Activated CD8-positive, alpha-beta memory T cell treated with anti-CD3 and anti-CD28 coated beads for 48 hours (primary cell): Measurements from ENCODE around the gene ITGAL.
"Not testable (repeated sequence)": the region's sequence is repeated elsewhere in the genome, so short reads cannot be mapped to it uniquely, and the experiment has no call there.

Experiments
- DNase-seq, 3 experiments: peaks; one replicate each; pipeline ENCODE4 v3.0.0-alpha.2; 2020; ENCODE audit warnings: low read depth in 2 of 3, low spot score in 2 of 3

The ITGAL gene

DNA sequence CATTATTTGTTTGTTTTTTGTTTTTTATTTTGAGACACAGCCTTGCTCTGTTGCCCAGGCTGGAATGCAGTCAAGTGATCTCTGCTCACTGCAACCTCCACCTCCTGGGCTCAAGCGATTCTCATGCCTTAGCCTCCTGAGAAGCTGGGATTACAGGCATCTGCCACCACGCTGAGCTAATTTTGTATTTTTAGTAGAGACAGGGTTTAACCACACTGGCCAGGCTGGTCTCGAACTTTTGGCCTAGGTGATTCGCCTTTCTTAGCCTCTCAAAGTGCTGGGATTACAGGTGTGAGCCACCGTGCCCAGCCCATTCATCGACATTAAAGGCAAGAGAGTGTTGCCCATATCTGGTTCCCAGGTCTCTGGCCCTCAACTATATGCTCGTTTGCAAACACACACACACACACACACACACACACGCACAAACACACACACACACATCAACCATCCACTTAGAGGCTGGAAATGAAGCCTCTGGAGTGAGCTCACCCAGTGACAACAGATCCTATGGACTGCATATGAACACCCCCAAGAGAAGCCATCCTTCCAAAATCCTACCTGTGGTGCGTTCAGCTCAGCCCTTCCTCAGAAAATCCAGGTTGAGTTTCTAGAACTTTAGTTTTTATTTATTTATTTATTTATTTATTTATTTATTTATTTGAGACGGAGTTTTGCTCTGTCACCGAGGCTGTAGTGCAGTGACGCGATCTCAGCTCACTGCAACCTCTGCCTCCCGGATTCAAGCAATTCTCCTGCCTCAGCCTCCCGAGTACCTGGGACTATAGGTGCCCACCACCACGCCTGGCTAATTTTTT lies 14.6 kb upstream of the ITGAL start:
- no peak for DNase-seq

DNA sequence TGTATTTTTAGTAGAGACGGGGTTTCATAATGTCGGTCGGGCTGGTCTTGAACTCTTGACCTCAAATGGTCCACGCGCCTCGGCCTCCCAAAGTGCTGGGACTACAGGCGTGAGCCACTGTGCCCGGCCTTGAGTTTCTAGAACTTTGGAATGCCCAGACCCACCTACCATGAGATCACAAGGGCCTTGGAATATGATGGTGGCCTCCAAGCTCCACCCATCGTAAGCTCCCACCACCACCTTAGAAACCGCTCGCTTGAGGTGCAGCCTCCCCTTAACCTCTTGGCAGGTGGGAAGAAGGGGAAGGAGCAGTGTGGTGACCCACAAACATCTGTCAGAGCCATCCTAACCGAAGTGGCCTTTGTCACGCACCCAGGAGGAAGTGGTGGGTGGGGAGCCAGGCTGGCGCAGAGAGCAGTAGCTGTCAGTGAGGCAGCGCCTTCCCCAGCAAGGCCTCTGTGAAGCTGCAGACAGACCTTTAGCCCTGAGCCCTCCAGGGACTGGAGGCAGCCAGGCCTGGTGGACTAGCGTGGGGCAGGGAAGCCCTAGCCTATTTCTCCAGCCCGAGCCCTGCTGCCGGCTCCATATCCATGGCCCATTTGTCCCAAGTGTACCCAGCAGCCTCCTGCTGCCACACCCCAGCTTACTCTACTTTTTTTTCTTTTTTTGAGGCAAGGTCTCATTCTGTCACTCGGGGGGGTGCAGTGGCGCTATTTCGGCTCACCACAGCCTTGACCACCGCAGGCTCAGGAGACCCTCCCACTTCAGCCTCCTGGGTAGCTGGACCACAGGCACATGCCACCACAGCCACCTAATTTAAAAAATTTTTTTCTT lies 13.8 kb upstream of the ITGAL start:
- peak; percentile 69 to 80 (median 79) for DNase-seq

DNA sequence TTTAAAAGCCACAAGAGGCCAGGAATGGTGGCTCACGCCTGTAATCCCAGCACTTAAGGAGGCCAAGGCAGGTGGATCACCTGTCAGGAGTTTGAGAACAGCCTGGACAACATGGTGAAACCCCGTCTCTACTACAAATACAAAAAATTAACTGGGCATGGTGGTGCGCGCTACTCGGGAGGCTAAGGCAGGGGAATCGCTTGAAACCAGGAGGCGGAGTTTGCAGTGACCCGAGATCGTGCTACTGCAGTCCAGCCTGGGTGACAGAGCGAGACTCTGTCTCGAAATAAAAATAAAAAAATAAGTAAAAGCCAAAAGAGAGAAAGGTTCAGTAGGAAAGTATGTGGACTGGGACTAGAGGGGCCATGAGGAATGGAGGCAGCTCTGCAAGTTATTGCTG lies 13.1 kb upstream of the ITGAL start:
- DNase-seq = no peak

DNA sequence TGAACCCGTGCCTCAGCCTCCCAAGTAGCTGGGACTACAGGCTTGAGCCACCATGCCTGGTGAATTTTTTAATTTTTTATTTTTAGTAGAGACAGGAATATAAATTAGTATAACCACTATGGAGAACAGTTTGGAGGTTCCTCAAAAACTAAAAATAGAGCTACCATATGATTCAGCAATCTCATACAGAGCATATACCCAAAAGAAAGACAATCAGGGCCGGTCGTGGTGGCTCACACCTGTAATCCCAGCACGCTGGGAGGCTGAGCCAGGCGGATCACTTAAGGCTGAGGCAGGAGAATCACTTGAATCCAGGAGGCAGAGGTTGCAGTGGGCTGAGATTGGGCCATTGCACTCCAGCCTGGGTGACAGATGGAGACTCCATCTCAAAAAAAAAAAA lies 11.1 kb upstream of the ITGAL start:
- not testable (repeated sequence) for DNase-seq

DNA sequence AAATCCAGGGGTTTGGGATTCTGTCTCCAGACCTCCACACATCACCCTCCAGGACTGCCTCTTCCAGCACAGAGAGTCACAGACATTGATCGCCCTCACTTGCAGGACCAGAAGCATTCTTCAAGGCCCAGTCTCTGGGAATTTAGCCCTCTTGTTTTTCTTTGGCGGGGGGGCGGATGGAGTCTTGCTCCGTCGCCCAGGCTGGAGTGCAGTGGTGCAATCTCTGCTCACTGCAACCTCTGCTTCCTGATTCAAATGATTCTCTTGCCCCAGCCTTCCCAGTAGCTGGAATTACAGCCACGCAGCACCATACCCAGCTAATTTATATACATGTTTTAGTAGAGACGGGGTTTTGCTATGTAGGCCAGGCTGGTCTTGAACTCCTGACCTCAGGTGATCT lies 8.5 kb upstream of the ITGAL start:
- DNase-seq = no peak

DNA sequence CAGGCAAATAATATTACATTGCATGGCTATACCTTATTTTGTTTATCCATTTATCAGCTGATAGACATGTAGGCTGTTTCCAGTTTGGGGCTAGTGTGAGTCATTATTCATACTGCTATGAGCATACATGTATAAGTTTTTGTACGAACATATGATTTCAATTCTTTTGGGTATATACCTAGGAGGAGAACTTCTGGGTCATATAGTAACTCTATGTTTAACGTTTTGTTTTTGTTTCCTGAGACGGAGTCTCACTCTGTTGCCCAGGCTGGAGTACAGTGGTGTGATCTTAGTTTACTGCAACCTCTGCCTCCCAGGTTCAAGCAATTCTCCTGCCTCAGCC lies 2.4 kb upstream of the ITGAL start:
- no peak for DNase-seq

DNA sequence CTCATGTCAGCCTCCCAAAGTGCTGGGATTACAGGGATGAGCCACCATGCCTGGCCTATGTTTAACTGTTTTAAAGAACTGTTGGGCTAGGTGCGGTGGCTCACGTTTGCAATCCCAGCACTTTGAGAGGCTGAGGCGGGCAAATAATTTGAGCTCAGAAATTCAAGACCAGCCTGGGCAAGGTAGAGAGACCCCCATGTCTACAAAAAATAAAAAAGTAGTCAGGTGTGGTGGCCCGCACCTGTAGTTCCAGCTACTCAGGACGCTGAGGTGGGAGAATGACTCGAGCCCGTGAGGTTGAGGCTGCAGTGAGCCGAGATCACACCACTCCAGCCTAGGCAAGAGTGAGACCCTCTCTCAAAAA lies 1.9 kb upstream of the ITGAL start:
- no peak for DNase-seq

DNA sequence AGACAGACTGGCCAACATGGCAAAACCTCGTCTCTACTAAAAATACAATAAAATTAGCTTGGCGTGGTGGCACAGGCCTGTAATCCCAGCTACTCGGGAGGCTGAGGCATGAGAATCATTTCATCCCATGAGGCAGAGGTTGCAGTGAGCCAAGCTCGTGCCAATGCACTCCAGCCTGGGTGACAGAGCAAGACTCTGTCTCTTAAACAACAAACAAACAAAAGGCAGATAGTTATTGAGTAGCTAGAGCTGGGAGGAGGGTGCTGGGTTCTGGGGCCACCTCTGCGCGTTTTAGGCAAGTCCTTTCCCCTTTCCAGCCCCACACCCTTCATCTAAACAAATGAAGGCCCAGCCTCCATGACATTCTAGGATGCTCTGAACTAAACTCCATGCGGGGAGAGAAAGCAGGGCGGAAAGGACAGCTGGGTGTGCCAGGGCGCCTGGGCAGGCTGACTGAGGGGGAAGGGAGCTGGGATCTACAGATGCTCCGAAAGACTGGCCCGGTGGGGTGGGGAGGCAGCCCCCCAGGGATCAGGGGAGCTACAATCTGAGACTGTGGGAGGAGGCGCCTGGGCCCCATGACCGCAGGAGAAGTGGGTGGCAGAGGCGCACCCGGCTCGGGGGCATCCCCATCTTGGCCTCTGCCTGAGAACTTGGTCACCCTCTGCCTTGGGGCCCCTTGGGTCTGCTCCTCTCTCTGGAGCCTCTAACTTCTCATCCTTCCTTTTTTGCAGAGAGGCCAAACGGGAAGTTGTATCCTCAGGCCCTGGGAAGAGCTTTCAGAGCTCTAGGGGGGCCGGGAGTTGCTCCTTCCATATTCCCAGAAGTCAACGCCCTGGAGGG lies 910 bp downstream of the ITGAL start:
- DNase-seq = peak; percentile 44 to 62 (median 49)

DNA sequence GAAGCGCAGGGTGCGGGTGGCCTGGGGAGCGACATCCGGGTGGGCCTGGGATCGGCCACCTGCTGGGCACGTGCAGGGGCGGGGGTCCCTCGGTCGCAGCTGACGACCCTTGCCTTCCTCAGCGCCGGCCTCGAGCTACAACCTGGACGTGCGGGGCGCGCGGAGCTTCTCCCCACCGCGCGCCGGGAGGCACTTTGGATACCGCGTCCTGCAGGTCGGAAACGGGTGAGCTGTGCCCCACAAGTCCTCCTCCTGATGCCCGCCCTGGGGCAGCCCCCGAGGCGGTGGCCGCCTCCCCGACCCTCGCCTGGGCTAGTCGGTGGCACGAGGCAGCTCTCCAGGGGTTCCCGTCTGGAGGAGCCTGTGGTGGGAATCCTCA lies 1.5 kb downstream of the ITGAL start:
- no peak for DNase-seq

DNA sequence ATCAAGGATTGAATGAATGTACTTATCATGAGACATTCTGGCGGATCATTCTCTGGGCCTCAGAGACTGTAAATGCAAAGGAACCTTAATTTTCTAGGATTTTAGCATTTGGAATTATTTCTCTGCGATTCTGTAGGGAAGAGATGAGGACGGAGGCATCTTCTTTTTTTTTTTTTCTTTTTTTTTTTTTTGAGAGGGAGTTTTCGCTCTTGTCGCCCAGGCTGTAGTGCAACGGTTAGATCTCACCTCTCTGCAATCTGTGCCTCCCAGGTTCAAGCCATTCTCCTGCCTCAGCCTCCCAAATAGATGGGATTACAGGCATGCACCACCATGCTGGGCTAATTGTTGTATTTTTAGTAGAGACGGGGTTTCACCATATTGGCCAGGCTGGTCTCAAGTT lies 2.1 kb downstream of the ITGAL start:
- DNase-seq = no peak

DNA sequence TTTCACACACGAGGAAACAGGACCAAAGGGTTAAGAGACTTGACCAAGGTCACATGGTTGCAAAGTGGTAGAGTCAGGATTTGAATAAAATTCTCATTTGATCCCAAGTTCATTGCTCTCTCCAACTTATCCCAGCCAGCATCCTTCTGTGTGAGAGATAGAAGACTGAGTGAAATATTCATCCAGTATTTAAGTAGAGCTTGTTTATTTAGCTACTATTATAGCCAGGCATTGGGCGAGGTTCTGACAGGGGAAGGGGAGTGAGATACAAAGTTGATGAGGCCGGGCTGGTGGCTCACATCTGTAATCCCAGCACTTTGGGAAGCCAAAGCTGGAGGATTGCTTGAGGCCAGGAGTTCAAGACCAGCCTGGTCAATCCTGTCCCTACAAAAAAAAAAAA lies 4.4 kb downstream of the ITGAL start:
- DNase-seq = no peak

DNA sequence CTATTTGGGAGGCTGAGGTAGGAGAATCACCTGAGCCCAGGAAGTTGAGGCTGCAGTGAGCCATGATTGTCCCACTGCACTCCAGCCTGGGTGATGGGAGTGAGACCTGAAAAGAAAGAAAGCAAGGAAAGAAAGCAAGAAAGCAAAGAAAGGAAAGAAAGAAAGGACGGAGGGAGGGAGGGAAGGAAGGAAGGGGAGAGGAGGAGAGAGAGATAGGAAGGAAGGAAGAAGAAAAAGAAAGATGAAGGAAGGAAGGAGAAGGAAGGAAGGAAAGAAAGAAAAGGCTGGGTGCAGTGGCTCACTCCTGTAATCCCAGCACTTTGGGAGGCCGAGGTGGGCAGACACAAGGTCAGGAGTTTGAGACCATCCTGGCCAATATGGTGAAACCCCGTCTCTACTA lies 5.2 kb downstream of the ITGAL start:
- not testable (repeated sequence) for DNase-seq

DNA sequence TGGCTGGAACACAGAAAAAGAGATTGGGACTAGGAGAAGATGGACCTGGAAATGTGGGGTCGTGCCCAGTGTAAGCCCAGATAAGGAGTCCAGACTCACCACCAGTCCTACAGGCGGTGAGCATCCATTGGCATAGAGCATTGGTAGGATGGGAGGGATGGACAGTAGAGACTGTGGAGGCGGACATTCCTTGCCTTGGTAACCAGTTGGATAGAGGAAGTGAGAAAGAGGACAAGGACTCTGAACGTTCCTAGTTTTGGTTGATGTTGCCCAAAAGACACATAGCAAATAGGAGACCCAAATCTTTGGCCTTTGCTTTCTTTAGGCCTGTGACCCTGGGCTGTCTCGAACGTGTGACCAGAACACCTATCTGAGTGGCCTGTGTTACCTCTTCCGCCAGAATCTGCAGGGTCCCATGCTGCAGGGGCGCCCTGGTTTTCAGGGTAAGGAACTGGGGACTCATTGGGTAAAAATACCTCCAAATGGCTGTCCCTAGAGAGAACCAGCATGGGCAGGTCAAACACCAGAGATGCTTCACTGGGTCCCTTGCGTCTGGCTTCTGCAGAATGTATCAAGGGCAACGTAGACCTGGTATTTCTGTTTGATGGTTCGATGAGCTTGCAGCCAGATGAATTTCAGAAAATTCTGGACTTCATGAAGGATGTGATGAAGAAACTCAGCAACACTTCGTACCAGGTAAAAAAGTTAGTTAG lies 6.4 kb downstream of the ITGAL start:
- no peak for DNase-seq

DNA sequence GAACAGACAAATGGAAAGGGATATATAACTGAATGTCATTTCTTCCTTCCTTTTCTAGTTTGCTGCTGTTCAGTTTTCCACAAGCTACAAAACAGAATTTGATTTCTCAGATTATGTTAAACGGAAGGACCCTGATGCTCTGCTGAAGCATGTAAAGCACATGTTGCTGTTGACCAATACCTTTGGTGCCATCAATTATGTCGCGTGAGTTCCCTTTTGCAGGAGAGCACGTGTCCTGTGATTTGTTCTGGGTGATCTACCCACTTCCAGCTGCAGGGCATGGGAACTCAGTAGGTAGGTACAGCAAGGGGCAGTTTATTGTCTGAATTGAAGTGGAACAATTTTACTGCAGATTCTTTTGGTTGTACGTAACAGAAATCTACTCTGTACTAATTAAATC lies 8.8 kb downstream of the ITGAL start:
- no peak for DNase-seq

DNA sequence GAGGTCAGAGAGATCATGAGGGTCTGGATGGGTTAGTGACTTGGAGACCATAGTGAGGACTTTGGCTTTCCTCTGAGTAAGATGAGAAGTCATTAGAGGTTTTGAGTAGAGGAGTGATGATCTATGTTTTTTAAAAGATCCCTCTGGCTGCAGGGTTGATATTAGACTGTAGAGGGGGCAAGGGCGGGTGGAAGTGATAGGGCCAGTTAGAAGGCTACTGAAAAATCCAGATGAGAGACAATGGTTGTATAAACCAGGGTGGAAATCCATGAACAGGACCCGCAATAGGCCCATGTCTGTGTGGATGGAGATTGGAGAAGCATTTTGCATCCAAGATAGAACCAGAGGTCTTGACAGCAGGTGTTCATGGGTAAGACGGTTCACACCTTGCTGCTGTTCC lies 9.8 kb downstream of the ITGAL start:
- no peak for DNase-seq

DNA sequence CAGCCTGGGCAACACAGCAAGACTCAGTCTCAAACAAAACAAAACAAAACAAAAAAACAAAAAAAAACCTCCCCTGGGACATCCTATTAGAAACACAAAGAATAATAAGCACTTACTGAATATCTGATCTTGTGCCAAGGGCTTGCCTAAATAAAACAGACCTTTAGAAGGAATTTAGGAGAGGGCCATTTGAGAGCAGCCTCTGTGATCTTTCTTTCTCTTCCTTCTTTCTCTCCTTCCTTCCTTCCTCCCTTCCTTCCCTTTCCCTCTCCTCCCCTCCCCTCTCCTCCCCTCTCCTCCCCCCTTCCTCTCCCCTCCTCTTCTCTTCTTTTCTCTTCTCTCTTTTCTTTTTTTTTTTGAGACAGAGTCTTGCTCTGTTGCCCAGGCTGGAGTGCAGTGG lies 12.3 kb downstream of the ITGAL start:
- no peak for DNase-seq

DNA sequence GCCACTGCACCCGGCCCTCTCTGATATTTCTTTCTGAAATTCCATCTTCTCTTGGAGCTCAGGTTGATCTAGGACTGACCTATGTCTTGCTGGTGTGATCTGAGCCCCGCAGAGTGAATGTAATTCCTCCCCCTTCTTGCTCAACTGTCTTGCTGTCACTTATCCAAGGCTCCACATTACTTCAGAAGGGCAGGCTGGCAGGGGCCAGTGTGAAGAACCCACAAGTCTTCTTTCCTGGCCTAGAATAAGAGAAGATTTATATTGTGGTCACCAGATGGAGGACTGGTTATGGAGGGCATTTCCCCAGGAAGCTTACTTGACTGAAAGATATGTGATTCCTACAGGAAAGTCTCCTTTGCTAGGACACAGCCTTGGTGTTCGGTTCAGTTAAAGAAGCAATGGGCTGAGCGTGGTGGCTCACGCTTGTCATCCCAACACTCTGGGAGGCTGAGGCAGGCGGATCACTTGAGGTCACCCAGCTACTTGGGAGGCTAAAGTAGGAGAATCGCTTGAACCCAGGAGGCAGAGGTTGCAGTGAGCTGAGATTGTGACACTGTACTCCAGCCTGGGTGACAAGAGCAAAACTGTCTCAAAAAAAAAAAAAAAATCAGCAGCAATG lies 13.4 kb downstream of the ITGAL start:
- no peak for DNase-seq

DNA sequence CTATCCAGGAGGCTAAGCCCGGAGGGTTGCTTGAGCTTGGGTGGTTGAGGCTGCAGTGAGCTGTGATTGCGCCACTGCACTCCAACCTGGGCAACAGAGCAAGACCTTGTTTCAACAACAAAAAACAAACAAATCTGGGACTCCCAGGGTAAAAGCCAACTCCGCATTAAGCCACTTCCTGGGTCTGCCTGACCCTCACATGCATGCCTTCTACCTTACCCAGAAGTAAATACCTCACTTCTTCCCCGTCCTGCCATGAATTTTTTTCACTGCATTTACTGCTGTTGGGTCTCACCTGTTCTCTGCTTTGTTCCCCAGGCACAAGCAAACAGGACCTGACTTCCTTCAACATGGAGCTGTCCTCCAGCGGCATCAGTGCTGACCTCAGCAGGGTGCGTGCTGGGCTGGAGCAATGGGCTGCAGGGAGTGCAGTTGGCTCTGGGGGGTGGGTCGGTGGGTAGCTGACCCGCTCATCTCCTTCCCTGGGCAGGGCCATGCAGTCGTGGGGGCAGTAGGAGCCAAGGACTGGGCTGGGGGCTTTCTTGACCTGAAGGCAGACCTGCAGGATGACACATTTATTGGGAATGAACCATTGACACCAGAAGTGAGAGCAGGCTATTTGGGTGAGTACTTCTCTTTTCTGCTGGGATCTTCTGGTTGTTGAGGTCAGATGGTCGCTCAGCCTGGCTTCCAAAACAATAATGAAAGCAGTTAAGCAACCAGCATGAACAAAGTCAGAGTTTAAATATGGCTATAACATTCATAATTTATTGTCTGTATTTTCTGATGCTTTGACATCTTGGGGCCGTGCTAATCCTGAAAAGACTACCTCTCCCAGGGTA lies 16.4 kb downstream of the ITGAL start:
- no peak for DNase-seq

DNA sequence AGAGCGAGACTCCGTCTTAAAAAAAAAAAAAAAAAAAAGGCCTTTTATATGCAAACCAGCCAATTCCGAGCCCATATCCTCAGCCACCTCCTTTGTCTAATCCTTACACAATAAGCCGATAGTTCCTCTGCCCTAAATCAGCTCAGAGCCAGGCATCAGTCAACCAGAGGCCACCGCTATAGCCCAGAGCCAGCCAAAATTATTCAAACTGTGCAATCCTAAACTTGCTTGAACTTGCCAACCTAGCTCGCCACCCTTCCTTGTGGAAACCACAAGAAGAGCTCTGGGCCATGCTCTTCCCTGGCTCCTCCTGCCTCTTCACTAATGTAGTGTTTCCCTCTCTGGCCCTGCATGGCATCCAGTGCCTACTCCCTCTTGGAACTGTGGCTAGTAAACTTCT lies 17.7 kb downstream of the ITGAL start:
- no peak for DNase-seq

DNA sequence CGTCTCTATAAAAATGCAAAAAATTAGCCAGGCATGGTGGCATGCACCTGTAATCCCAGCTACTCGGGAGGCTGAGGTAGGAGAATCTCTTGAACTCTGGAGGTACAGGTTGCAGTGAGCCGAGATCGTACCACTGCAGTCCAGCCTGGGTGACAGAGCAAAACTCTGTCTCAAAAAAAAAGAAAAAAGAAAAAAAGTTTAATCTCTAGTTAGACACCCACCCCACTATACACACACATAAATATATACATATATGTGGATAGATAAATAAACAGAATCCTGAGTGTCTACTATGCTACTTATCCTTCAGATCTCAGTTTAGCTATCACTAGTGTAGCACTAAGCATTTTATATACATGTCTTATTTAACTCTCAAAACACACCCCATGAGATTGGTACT lies 18.7 kb downstream of the ITGAL start:
- no peak for DNase-seq
